ENCODE results near the gene FUNDC2. TPM values are rescaled to one million over a fixed set of nuclear protein-coding genes. Genes with fewer than 3 reads are reported as not detected.
A peak's percentile ranks its signal among the peaks of the same experiment; 100 is the strongest.

The FUNDC2 gene
- total RNA-seq, 2 donors from 2014 or later, result 43.7 to 51.8 TPM

GRCh38 chrX:155009994-155010472, 16.6 kb upstream of the FUNDC2 start:
- H3K4me1 ChIP-seq (ENCODE audit: control insufficient read depth in 1 of 2, low read depth in 2 of 2), result no peaks in the 10 kb centered on the region
- no peak for DNase-seq (ENCODE audit: low spot score)
- no peaks in the 10 kb centered on the region for H3K27me3 ChIP-seq (replicated peaks; ENCODE audit: insufficient read depth)
- H3K27ac ChIP-seq, result no peak overlapping the region
- no peak overlapping the region for H3K4me3 ChIP-seq
- H3K36me3 ChIP-seq, result no peaks in the 10 kb centered on the region
- TF ChIP-seq CTCF (IDR thresholded peaks at IDR 0.05), result no peak
- H3K9me3 ChIP-seq, result no peaks in the 10 kb centered on the region
- ATAC-seq (ENCODE audit: insufficient number of reproducible peaks, low FRiP score, low read depth), result no peak

GRCh38 chrX:155020591-155020990, 6.1 kb upstream of the FUNDC2 start:
- no peaks in the 10 kb centered on the region for H3K4me1 ChIP-seq (ENCODE audit: control insufficient read depth in 1 of 2, low read depth in 2 of 2)
- DNase-seq (ENCODE audit: low spot score), result no peak
- no peaks in the 10 kb centered on the region for H3K9me3 ChIP-seq
- no peak overlapping the region for H3K27ac ChIP-seq
- no peaks in the 10 kb centered on the region for H3K36me3 ChIP-seq
- no peak for ATAC-seq (ENCODE audit: insufficient number of reproducible peaks, low FRiP score, low read depth)
- TF ChIP-seq CTCF (IDR thresholded peaks at IDR 0.05), result no peak
- no peak overlapping the region for H3K4me3 ChIP-seq
- no peaks in the 10 kb centered on the region for H3K27me3 ChIP-seq (replicated peaks; ENCODE audit: insufficient read depth)

DNA sequence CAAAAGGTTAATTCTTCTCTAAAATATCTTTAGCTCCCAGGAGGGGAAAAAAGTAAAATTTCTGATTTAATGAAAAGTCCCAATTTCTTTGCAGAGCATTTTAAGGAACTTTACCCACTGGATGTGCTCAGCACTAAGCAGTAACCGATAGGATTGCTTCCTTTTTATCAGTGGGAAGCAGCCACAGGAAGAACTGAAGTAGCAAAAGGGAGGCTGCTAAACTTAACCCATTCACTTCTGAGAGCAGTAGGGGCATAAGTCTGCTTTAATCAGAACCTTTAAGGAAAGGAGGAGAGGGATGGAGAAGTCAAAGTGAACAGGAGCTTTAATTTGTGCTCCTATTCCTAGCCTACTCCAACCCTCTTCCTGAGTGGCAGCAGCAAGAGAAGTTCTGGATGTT, 4.1 kb upstream of the FUNDC2 start, which contains the start of gene F8:
TSS of gene F8 (minus strand) at position 139 of the 400 bp plus-strand sequence. CDS start 171 bp downstream, outside the sequence.
- no peak for ATAC-seq (ENCODE audit: insufficient number of reproducible peaks, low FRiP score, low read depth)
- Histone ChIP-seq H3K9me3 (no peaks in the 10 kb centered on the region), H3K4me1 (ENCODE audit: control insufficient read depth in 1 of 2, low read depth in 2 of 2) (no peaks in the 10 kb centered on the region), H3K36me3 (no peaks in the 10 kb centered on the region), H3K27me3 (replicated peaks; ENCODE audit: insufficient read depth) (no peaks in the 10 kb centered on the region), H3K27ac (no peak within 1 kb of the TSS), H3K4me3 (no peak within 1 kb of the TSS)
- no peak for DNase-seq (ENCODE audit: low spot score)
- TF ChIP-seq CTCF (IDR thresholded peaks at IDR 0.05), result no peak

- H3K36me3 ChIP-seq, result no peaks in the 10 kb centered on the region
- no peak overlapping the region for H3K27ac ChIP-seq
- peaks cover 0 to 11% of the 10 kb centered on the region in 2 donors for H3K4me1 ChIP-seq (ENCODE audit: control insufficient read depth in 1 of 2, low read depth in 2 of 2)
- DNase-seq (ENCODE audit: low spot score), result no peak
- no peak for ATAC-seq (ENCODE audit: insufficient number of reproducible peaks, low FRiP score, low read depth)
- TF ChIP-seq CTCF (IDR thresholded peaks at IDR 0.05), result no peak
- no peaks in the 10 kb centered on the region for H3K27me3 ChIP-seq (replicated peaks; ENCODE audit: insufficient read depth)
- no peaks in the 10 kb centered on the region for H3K9me3 ChIP-seq
- H3K4me3 ChIP-seq, result no peak overlapping the region
These were observed 2.5 kb upstream of the FUNDC2 start for GRCh38 chrX:155023907-155024833.

DNA sequence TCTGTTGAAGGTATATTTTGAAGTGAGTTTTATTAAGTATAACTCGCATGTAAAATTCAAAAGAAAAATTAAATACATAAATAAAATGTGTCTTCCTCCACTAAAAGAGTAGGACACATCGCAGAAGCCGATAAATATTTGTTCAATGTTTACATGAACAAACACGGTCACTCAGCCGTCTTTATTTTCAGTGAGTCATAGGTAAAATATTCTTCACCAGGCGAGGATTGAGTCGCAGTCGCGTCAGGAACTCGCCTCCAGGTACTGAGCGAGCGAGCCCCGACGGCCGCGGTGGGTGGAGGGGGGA, 271 bp upstream of the FUNDC2 start:
- Histone ChIP-seq H3K36me3 (no peaks in the 10 kb centered on the region), H3K27ac (peak overlapping the region; percentile 94 to 97), H3K4me3 (peak overlapping the region; percentile 82), H3K9me3 (no peaks in the 10 kb centered on the region), H3K4me1 (ENCODE audit: control insufficient read depth in 1 of 2, low read depth in 2 of 2) (peaks cover 0 to 11% of the 10 kb centered on the region in 2 donors), H3K27me3 (replicated peaks; ENCODE audit: insufficient read depth) (no peaks in the 10 kb centered on the region)
- no peak for ATAC-seq (ENCODE audit: insufficient number of reproducible peaks, low FRiP score, low read depth)
- no peak for DNase-seq (ENCODE audit: low spot score)
- no peak for TF ChIP-seq CTCF (IDR thresholded peaks at IDR 0.05)

Data from thoracic aorta (tissue), 2 donors.